Spleen (tissue), 7 donors: ENCODE results near the gene ST3GAL2.
A peak's percentile ranks its signal among the peaks of the same experiment; 100 is the strongest.

Experiments used
- POLR2A ChIP-seq, 3 donors: fragments of 450-650 bp; IDR thresholded peaks; one replicate each; pipeline ENCODE4 v1.5.1; 2017; ENCODE audit warnings: antibody characterized with exemption in 3 of 3, mild to moderate bottlenecking in 1 of 3
- POLR2AphosphoS5 ChIP-seq, 3 donors: sonication (generic); formaldehyde crosslinking; IDR thresholded peaks; one replicate each; pipeline ENCODE4 v1.5.1; 2017; ENCODE audit warnings: antibody characterized with exemption in 3 of 3
- TF ChIP-seq, protein P1 (sequence below), 11 experiments: fragments of 200-600 bp in 7 of 11; fragments of 450-650 bp in 4 of 11; sonication (generic) in 4 of 11; IDR thresholded peaks in 8 of 11; conservative IDR thresholded peaks in 3 of 11; 1 replicate in 7 of 11; 2 replicates in 4 of 11; pipeline versions ENCODE4 v1.4.0 to v1.8.0; 2016 to 2021; ENCODE audit warnings: antibody characterized with exemption in 11 of 11, inconsistent platforms in 4 of 11, mild to moderate bottlenecking in 1 of 11
- donor health status: DM: no; HTN: no; CAD: no; lungs with moderate emphysema.
- donor health status: DM: no; HTN: no; CAD: no.
- donor health status: DM: no; HTN: no; CAD: no.

DNA sequence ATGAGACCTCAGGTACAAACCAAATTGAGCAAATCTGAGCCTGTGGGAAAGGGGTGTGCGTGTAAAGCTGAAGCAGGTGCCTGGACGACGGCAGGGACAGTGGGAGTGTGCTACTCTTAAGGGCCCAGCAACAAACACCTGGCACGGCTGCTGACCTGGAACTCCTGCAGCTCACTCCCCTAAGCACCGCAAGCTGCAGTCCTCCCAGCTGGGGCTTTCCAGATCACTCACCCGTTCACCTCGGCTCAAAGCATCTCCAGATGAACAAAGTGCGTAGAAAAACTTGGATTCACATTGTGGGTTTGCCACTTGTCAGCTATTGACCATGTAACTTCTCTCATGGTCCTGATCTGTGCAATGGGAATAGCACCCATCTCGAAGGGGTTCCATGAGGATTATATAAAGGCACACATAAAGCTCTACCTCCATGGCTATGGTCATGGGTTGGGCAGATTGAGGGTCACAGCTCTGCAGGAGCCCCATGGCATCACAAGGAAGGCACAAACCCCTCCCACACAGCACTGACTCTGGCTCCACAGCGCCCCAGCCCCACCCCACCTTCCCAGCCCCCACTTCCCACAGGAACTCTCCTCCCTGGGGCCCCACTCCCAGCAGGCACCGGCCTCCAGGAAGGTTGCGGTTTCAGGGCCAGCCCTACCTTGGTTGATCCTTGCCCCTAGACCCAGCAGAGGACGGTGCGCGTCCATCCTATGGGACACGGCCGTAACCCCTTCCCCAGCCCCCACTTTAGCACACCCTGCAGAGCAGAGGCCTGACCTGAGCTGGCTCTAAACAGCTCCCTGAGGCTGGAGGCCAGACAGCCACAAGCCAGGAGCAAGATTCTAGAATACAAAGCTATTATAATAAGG is 21.9 kb downstream of the ST3GAL2 start:
- TF ChIP-seq POLR2AphosphoS5 (IDR thresholded peaks at IDR 0.05) (peak in 1 of 3 donors; percentile 53), POLR2A (IDR thresholded peaks at IDR 0.05) (no peak)
- TF ChIP-seq, protein P1, sequence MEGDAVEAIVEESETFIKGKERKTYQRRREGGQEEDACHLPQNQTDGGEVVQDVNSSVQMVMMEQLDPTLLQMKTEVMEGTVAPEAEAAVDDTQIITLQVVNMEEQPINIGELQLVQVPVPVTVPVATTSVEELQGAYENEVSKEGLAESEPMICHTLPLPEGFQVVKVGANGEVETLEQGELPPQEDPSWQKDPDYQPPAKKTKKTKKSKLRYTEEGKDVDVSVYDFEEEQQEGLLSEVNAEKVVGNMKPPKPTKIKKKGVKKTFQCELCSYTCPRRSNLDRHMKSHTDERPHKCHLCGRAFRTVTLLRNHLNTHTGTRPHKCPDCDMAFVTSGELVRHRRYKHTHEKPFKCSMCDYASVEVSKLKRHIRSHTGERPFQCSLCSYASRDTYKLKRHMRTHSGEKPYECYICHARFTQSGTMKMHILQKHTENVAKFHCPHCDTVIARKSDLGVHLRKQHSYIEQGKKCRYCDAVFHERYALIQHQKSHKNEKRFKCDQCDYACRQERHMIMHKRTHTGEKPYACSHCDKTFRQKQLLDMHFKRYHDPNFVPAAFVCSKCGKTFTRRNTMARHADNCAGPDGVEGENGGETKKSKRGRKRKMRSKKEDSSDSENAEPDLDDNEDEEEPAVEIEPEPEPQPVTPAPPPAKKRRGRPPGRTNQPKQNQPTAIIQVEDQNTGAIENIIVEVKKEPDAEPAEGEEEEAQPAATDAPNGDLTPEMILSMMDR (IDR thresholded peaks at IDR 0.05 in 8 of 11, conservative IDR thresholded peaks at IDR 0.05 in 3 of 11) = no peak
